Uterus (tissue), 2 donors: ENCODE data around the gene TRIP11.

ENCODE experiments used
- POLR2A ChIP-seq, 2 donors: fragments of 450-650 bp; IDR thresholded peaks; one replicate each; pipeline ENCODE4 v1.6.1; 2016; ENCODE audit warnings: antibody characterized with exemption in 2 of 2, mild to moderate bottlenecking in 1 of 2, moderate library complexity in 1 of 2
- TF ChIP-seq, protein P1 (sequence below), 4 experiments: fragments of 200-600 bp in 2 of 4; fragments of 450-650 bp in 2 of 4; sonication (generic) in 2 of 4; IDR thresholded peaks; one replicate each; pipeline ENCODE4 v1.5.1; 2016 to 2019; ENCODE audit warnings: antibody characterized with exemption in 4 of 4, mild to moderate bottlenecking in 2 of 4, moderate library complexity in 1 of 4

DNA sequence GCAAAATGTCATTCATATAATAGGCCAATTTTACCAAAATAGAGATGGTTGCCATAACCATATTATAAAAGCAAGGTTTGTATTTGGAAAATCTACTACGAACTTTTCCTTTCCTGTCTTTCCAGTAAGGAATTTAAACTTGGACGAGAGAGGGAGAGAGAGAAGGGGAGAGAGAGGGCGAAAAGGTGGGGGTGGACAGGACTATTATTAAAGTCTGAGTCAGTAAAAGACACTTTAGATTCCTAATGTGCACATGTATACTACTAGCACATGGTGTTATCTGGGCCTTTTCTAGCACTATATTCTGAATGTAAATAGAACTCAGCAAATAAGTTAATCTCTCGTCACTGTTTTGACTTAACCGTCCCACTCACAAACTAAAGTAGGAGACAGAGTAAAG is 62.0 kb downstream of the TRIP11 start:
- TF ChIP-seq, protein P1, sequence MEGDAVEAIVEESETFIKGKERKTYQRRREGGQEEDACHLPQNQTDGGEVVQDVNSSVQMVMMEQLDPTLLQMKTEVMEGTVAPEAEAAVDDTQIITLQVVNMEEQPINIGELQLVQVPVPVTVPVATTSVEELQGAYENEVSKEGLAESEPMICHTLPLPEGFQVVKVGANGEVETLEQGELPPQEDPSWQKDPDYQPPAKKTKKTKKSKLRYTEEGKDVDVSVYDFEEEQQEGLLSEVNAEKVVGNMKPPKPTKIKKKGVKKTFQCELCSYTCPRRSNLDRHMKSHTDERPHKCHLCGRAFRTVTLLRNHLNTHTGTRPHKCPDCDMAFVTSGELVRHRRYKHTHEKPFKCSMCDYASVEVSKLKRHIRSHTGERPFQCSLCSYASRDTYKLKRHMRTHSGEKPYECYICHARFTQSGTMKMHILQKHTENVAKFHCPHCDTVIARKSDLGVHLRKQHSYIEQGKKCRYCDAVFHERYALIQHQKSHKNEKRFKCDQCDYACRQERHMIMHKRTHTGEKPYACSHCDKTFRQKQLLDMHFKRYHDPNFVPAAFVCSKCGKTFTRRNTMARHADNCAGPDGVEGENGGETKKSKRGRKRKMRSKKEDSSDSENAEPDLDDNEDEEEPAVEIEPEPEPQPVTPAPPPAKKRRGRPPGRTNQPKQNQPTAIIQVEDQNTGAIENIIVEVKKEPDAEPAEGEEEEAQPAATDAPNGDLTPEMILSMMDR (IDR thresholded peaks at IDR 0.05) = no peak
- no peak for TF ChIP-seq POLR2A (IDR thresholded peaks at IDR 0.05)
